Measurements from ENCODE around the gene CARD11. TPM values are rescaled to one million over a fixed set of nuclear protein-coding genes. Genes with fewer than 3 reads are reported as not detected.

CARD11 gene
- polyA plus RNA-seq, 1 experiment = 1.2 TPM

GRCh38 chr7:2947058-2947780, 96.4 kb downstream of the CARD11 start:
- ChIA-PET CTCF (interaction anchor here (0.5 kb wide), 1 partner anchor 116 kb away, joined by 3 read pairs; no protein-coding TSS in a partner anchor), POLR2A (no interaction called here)
- TF ChIP-seq CTCF (IDR thresholded peaks at IDR 0.05; ENCODE audit: low read depth, low read length) = no peak
- DNase-seq (ENCODE audit: low read depth, low spot score) = no peak
- no peaks in the 10 kb centered on the region; the same call in 1 of the 2 replicates for H3K9me3 ChIP-seq (ENCODE audit: control insufficient read depth, insufficient read depth, low read length)
- no peak overlapping the region for H3K27ac ChIP-seq (ENCODE audit: low read depth, low read length)
- H3K4me3 ChIP-seq (ENCODE audit: low read depth, low read length) = no peak overlapping the region
- no peaks in the 10 kb centered on the region for H3K27me3 ChIP-seq (ENCODE audit: control insufficient read depth, insufficient read depth, low read length)

GRCh38 chr7:2945171-2945570, 98.5 kb downstream of the CARD11 start:
- CTCF ChIA-PET = no interaction called here
- Histone ChIP-seq H3K27me3 (ENCODE audit: control insufficient read depth, insufficient read depth, low read length) (peaks cover 5% of the 10 kb centered on the region), H3K9me3 (ENCODE audit: control insufficient read depth, insufficient read depth, low read length) (no peaks in the 10 kb centered on the region; the same call in 1 of the 2 replicates), H3K27ac (ENCODE audit: low read depth, low read length) (no peak overlapping the region), H3K4me3 (ENCODE audit: low read depth, low read length) (no peak overlapping the region)
- TF ChIP-seq CTCF (IDR thresholded peaks at IDR 0.05; ENCODE audit: low read depth, low read length) = no peak
- POLR2A ChIA-PET = no interaction called here
- no peak for DNase-seq (ENCODE audit: low read depth, low spot score)

- no peak for TF ChIP-seq CTCF (IDR thresholded peaks at IDR 0.05; ENCODE audit: low read depth, low read length)
- POLR2A ChIA-PET = no interaction called here
- CTCF ChIA-PET = no interaction called here
- Histone ChIP-seq H3K27ac (ENCODE audit: low read depth, low read length) (no peak overlapping the region), H3K27me3 (ENCODE audit: control insufficient read depth, insufficient read depth, low read length) (peaks cover 6% of the 10 kb centered on the region), H3K9me3 (ENCODE audit: control insufficient read depth, insufficient read depth, low read length) (no peaks in the 10 kb centered on the region; the same call in 1 of the 2 replicates), H3K4me3 (ENCODE audit: low read depth, low read length) (no peak overlapping the region)
- DNase-seq (ENCODE audit: low read depth, low spot score) = no peak
Measured at GRCh38 chr7:2944739-2945138, 98.9 kb downstream of the CARD11 start.

- no peak for TF ChIP-seq CTCF (IDR thresholded peaks at IDR 0.05; ENCODE audit: low read depth, low read length)
- ChIA-PET CTCF (interaction anchor here (0.7 kb wide), 1 partner anchor 64 kb away, joined by 3 read pairs; no protein-coding TSS in a partner anchor), POLR2A (no interaction called here)
- no peak for DNase-seq (ENCODE audit: low read depth, low spot score)
- peaks cover 6% of the 10 kb centered on the region for H3K27me3 ChIP-seq (ENCODE audit: control insufficient read depth, insufficient read depth, low read length)
- no peak overlapping the region for H3K4me3 ChIP-seq (ENCODE audit: low read depth, low read length)
- no peaks in the 10 kb centered on the region; the same call in 1 of the 2 replicates for H3K9me3 ChIP-seq (ENCODE audit: control insufficient read depth, insufficient read depth, low read length)
- H3K27ac ChIP-seq (ENCODE audit: low read depth, low read length) = no peak overlapping the region
Measured at GRCh38 chr7:2943851-2944601, 99.6 kb downstream of the CARD11 start.
